Cardiac muscle cell (in vitro differentiated cells and primary cell): ENCODE data around the gene RDX. TPM values are rescaled to one million over a fixed set of nuclear protein-coding genes. Genes with fewer than 3 reads are reported as not detected.

Experiments
- DNase-seq, 2 donors: peaks; one replicate each; pipeline versions ENCODE4 v3.0.0 to v3.0.0-alpha.2; 2010 to 2017; ENCODE audit warnings: low read depth in 1 of 2, low spot score in 1 of 2
- H3K27ac ChIP-seq: fragments of 200-600 bp; sonication (generic); 2 replicates; pipeline ENCODE4 v1.5.1; 2016
- H3K27me3 ChIP-seq: fragments of 200-600 bp; sonication (generic); 2 replicates; pipeline ENCODE4 v1.6.0; 2016; ENCODE audit warnings: control low read depth
- H3K36me3 ChIP-seq: fragments of 200-600 bp; sonication (generic); 2 replicates; pipeline ENCODE4 v1.5.1; 2016; ENCODE audit warnings: control low read depth
- H3K4me1 ChIP-seq: fragments of 200-600 bp; sonication (generic); 2 replicates; pipeline ENCODE4 v1.8.1; 2017; ENCODE audit warnings: low read depth, mild to moderate bottlenecking, mixed run types
- H3K4me3 ChIP-seq: fragments of 200-600 bp; sonication (generic); 2 replicates; pipeline ENCODE4 v1.5.1; 2016; ENCODE audit warnings: mild to moderate bottlenecking
- H3K9me3 ChIP-seq: fragments of 200-600 bp; sonication (generic); 2 replicates; pipeline ENCODE4 v1.5.1; 2017; ENCODE audit warnings: low read depth, mild to moderate bottlenecking, control low read depth
- CTCF ChIP-seq: IDR thresholded peaks from 2 replicates; pipeline ENCODE4 v1.5.1; 2012; ENCODE audit warnings: low read depth, mild to moderate bottlenecking, low read length
- polyA plus RNA-seq: library from polyadenylated mRNA; unstranded; fragments of >200 nt; fragmentation: Nextera tagmentation; extraction: Ambion mirVana; gene quantifications from 2 replicates; pipeline ENCODE4 v1.2.1, GENCODE V29; 2016
- total RNA-seq: library from RNA; depleted of rRNA; stranded (reverse); fragments of >200 nt; gene quantifications from 2 replicates; pipeline ENCODE4 v1.2.3, GENCODE V29; 2016

RDX gene
- total and polyA plus RNA-seq, 2 experiments from 2014 or later: 96.3 to 204 TPM

- no peak for TF ChIP-seq CTCF
- no peak overlapping the region for H3K4me3 ChIP-seq
- H3K4me1 ChIP-seq: no peaks in the 10 kb centered on the region
- DNase-seq: no peak
- no peaks in the 10 kb centered on the region for H3K36me3 ChIP-seq
- H3K27me3 ChIP-seq: no peaks in the 10 kb centered on the region
- H3K27ac ChIP-seq: no peak overlapping the region
- H3K9me3 ChIP-seq: no peaks in the 10 kb centered on the region
These were observed 123.8 kb downstream of the RDX start for GRCh38 chr11:110172468-110173065.

GRCh38 chr11:110169738-110170137 is 126.7 kb downstream of the RDX start:
- no peaks in the 10 kb centered on the region for H3K9me3 ChIP-seq
- H3K27me3 ChIP-seq: no peaks in the 10 kb centered on the region
- no peaks in the 10 kb centered on the region for H3K36me3 ChIP-seq
- DNase-seq: no peak
- no peak for TF ChIP-seq CTCF
- H3K27ac ChIP-seq: no peak overlapping the region
- peaks cover 3% of the 10 kb centered on the region for H3K4me1 ChIP-seq
- H3K4me3 ChIP-seq: no peak overlapping the region

- H3K4me1 ChIP-seq: peaks cover 3% of the 10 kb centered on the region
- H3K9me3 ChIP-seq: no peaks in the 10 kb centered on the region
- TF ChIP-seq CTCF: no peak
- H3K36me3 ChIP-seq: no peaks in the 10 kb centered on the region
- H3K27ac ChIP-seq: no peak overlapping the region
- no peaks in the 10 kb centered on the region for H3K27me3 ChIP-seq
- no peak for DNase-seq
- H3K4me3 ChIP-seq: no peak overlapping the region
These were observed 128.2 kb downstream of the RDX start for GRCh38 chr11:110168033-110168803.

GRCh38 chr11:110165039-110165925 is 131.1 kb downstream of the RDX start:
- no peaks in the 10 kb centered on the region for H3K27me3 ChIP-seq
- no peak overlapping the region for H3K27ac ChIP-seq
- H3K36me3 ChIP-seq: no peaks in the 10 kb centered on the region
- DNase-seq: no peak
- H3K4me1 ChIP-seq: peaks cover 3% of the 10 kb centered on the region
- no peak for TF ChIP-seq CTCF
- H3K4me3 ChIP-seq: no peak overlapping the region
- no peaks in the 10 kb centered on the region for H3K9me3 ChIP-seq

- no peak for TF ChIP-seq CTCF
- DNase-seq: no peak
These were observed 134.2 kb downstream of the RDX start for GRCh38 chr11:110162216-110162615.

More at GRCh38 chr11:110162216-110162615, 134.2 kb downstream of the RDX start:
- no peak overlapping the region for H3K27ac ChIP-seq
- H3K4me1 ChIP-seq: peaks cover 7% of the 10 kb centered on the region
- no peaks in the 10 kb centered on the region for H3K27me3 ChIP-seq
- H3K4me3 ChIP-seq: no peak overlapping the region
- H3K9me3 ChIP-seq: no peaks in the 10 kb centered on the region
- H3K36me3 ChIP-seq: no peaks in the 10 kb centered on the region
